ENCODE measurements around the gene TAF1. TPM values are rescaled to one million over a fixed set of nuclear protein-coding genes. Genes with fewer than 3 reads are reported as not detected.
"Not testable (repeated sequence)": the region's sequence is repeated elsewhere in the genome, so short reads cannot be mapped to it uniquely, and the experiment has no call there.

Gene TAF1
- total RNA-seq, 1 donor from 2014 or later: 42.1 TPM

- Mint-ChIP-seq H3K9me3 (ENCODE audit: unreplicated experiment) (no peaks in the 10 kb centered on the region), H3K27ac (ENCODE audit: unreplicated experiment) (no peak overlapping the region), H3K27me3 (ENCODE audit: unreplicated experiment) (no peaks in the 10 kb centered on the region), H3K4me3 (ENCODE audit: unreplicated experiment) (no peak overlapping the region), H3K36me3 (ENCODE audit: unreplicated experiment) (no peaks in the 10 kb centered on the region), H3K4me1 (ENCODE audit: low read depth, unreplicated experiment) (no peaks in the 10 kb centered on the region)
- no peak for DNase-seq
- TF ChIP-seq CTCF (IDR thresholded peaks at IDR 0.05; ENCODE audit: partially characterized antibody, unreplicated experiment): no peak
These were observed 123.4 kb downstream of the TAF1 start for GRCh38 chrX:71489540-71489939.

GRCh38 chrX:71492231-71493065 lies 126.3 kb downstream of the TAF1 start:
- Mint-ChIP-seq H3K9me3 (ENCODE audit: unreplicated experiment) (no peaks in the 10 kb centered on the region), H3K4me1 (ENCODE audit: low read depth, unreplicated experiment) (no peaks in the 10 kb centered on the region), H3K4me3 (ENCODE audit: unreplicated experiment) (peak overlapping the region; percentile 65), H3K27me3 (ENCODE audit: unreplicated experiment) (no peaks in the 10 kb centered on the region), H3K27ac (ENCODE audit: unreplicated experiment) (no peak overlapping the region), H3K36me3 (ENCODE audit: unreplicated experiment) (no peaks in the 10 kb centered on the region)
- DNase-seq: peak; percentile 23
- no peak for TF ChIP-seq CTCF (IDR thresholded peaks at IDR 0.05; ENCODE audit: partially characterized antibody, unreplicated experiment)

- no peak for TF ChIP-seq CTCF (IDR thresholded peaks at IDR 0.05; ENCODE audit: partially characterized antibody, unreplicated experiment)
- Mint-ChIP-seq H3K27ac (ENCODE audit: unreplicated experiment) (no peak overlapping the region), H3K4me1 (ENCODE audit: low read depth, unreplicated experiment) (no peaks in the 10 kb centered on the region), H3K4me3 (ENCODE audit: unreplicated experiment) (no peak overlapping the region), H3K27me3 (ENCODE audit: unreplicated experiment) (no peaks in the 10 kb centered on the region), H3K9me3 (ENCODE audit: unreplicated experiment) (no peaks in the 10 kb centered on the region), H3K36me3 (ENCODE audit: unreplicated experiment) (no peaks in the 10 kb centered on the region)
- DNase-seq: no peak
These were observed 127.0 kb downstream of the TAF1 start for GRCh38 chrX:71493111-71493613.

GRCh38 chrX:71495979-71496378 lies 129.8 kb downstream of the TAF1 start:
- H3K4me1 Mint-ChIP-seq (ENCODE audit: low read depth, unreplicated experiment); H3K27ac Mint-ChIP-seq (ENCODE audit: unreplicated experiment); DNase-seq; H3K4me3 Mint-ChIP-seq (ENCODE audit: unreplicated experiment); H3K27me3 Mint-ChIP-seq (ENCODE audit: unreplicated experiment); H3K36me3 Mint-ChIP-seq (ENCODE audit: unreplicated experiment); H3K9me3 Mint-ChIP-seq (ENCODE audit: unreplicated experiment): not testable (repeated sequence)

- H3K27ac Mint-ChIP-seq (ENCODE audit: unreplicated experiment): no peak overlapping the region
- H3K27me3 Mint-ChIP-seq (ENCODE audit: unreplicated experiment): no peaks in the 10 kb centered on the region
- H3K4me3 Mint-ChIP-seq (ENCODE audit: unreplicated experiment): no peak overlapping the region
- TF ChIP-seq CTCF (IDR thresholded peaks at IDR 0.05; ENCODE audit: partially characterized antibody, unreplicated experiment): no peak
- H3K4me1 Mint-ChIP-seq (ENCODE audit: low read depth, unreplicated experiment): no peaks in the 10 kb centered on the region
- H3K9me3 Mint-ChIP-seq (ENCODE audit: unreplicated experiment): no peaks in the 10 kb centered on the region
- DNase-seq: no peak
- no peaks in the 10 kb centered on the region for H3K36me3 Mint-ChIP-seq (ENCODE audit: unreplicated experiment)
These were observed 130.3 kb downstream of the TAF1 start for GRCh38 chrX:71496476-71496875.

- DNase-seq; H3K36me3 Mint-ChIP-seq (ENCODE audit: unreplicated experiment); H3K9me3 Mint-ChIP-seq (ENCODE audit: unreplicated experiment): not testable (repeated sequence)
These were observed 135.9 kb downstream of the TAF1 start for GRCh38 chrX:71502080-71502479.

More at GRCh38 chrX:71502080-71502479, 135.9 kb downstream of the TAF1 start:
- H3K4me1 Mint-ChIP-seq (ENCODE audit: low read depth, unreplicated experiment); H3K4me3 Mint-ChIP-seq (ENCODE audit: unreplicated experiment); H3K27ac Mint-ChIP-seq (ENCODE audit: unreplicated experiment); H3K27me3 Mint-ChIP-seq (ENCODE audit: unreplicated experiment): not testable (repeated sequence)

Data from glutamatergic neuron (in vitro differentiated cells).